ENCODE results near the gene HMSD. TPM values are rescaled to one million over a fixed set of nuclear protein-coding genes. Genes with fewer than 3 reads are reported as not detected.

The HMSD gene
- polyA plus RNA-seq, 1 of the 3 experiments (the other 2 are of a cell fraction) = not detected

- no peak overlapping the region for H2AFZ ChIP-seq (ENCODE audit: low read depth)
- H3K4me2 ChIP-seq = no peak overlapping the region
- H3K36me3 ChIP-seq (replicated peaks in 1 of 2; ENCODE audit: control insufficient read depth in 1 of 2, insufficient read depth in 2 of 2, low read length in 1 of 2) = peaks cover 0 to 2% of the 10 kb centered on the region in 2 experiments
- no peak for DNase-seq
- no peaks in the 10 kb centered on the region for H3K4me1 ChIP-seq (ENCODE audit: control insufficient read depth in 1 of 2, insufficient read depth in 2 of 2, low read depth in 1 of 2, low read length in 1 of 2)
- no peaks in the 10 kb centered on the region for H3F3A ChIP-seq (replicated peaks; ENCODE audit: insufficient read depth)
- 56% methylated on average over 2 of the region's 2 CpGs for WGBS (ENCODE audit: low lambda C conversion rate)
- TF ChIP-seq IRF3 (IDR thresholded peaks at IDR 0.05; ENCODE audit: low read depth, low read length) = no peak
- no peak for TF ChIP-seq NRF1 (IDR thresholded peaks at IDR 0.05; ENCODE audit: low read depth, low read length)
- no peak for TF ChIP-seq CHD2 (IDR thresholded peaks at IDR 0.05; ENCODE audit: low read length, partially characterized antibody)
- TF ChIP-seq GABPA (IDR thresholded peaks at IDR 0.05; ENCODE audit: low read depth) = no peak
- TF ChIP-seq USF1 (IDR thresholded peaks at IDR 0.05; ENCODE audit: borderline replicate concordance, low read depth) = no peak
- TF ChIP-seq POLR2AphosphoS5 (IDR thresholded peaks at IDR 0.05; ENCODE audit: low read depth, low read length) = no peak
- no peak for TF ChIP-seq MAX (IDR thresholded peaks at IDR 0.05; ENCODE audit: low read depth)
- no peak for TF ChIP-seq FOXJ3 (CRISPR knock-in tag; IDR thresholded peaks at IDR 0.05)
- no peak for TF ChIP-seq FOXM1 (IDR thresholded peaks at IDR 0.05; ENCODE audit: low read depth)
- TF ChIP-seq EZH2phosphoT487 (IDR thresholded peaks at IDR 0.05; ENCODE audit: borderline replicate concordance, low read depth) = no peak
- TF ChIP-seq MXI1 (IDR thresholded peaks at IDR 0.05; ENCODE audit: low read depth, low read length) = no peak
- no peak for TF ChIP-seq RCOR1 (IDR thresholded peaks at IDR 0.05; ENCODE audit: low read length)
- TF ChIP-seq SMC3 (IDR thresholded peaks at IDR 0.05; ENCODE audit: low read depth, low read length) = no peak
- TF ChIP-seq EP300 (IDR thresholded peaks at IDR 0.05; ENCODE audit: borderline replicate concordance in 1 of 2, low read depth in 1 of 2, low read length in 1 of 2) = no peak
- TF ChIP-seq PBX3 (IDR thresholded peaks at IDR 0.05) = no peak
- no peak for TF ChIP-seq ZBTB33 (IDR thresholded peaks at IDR 0.05; ENCODE audit: borderline replicate concordance, low read depth)
- TF ChIP-seq JUND (IDR thresholded peaks at IDR 0.05) = no peak
- no peak overlapping the region for H3K4me3 ChIP-seq (ENCODE audit: low read depth in 2 of 2, low read length in 1 of 2)
- no peak overlapping the region for H3K9ac ChIP-seq
- no peaks in the 10 kb centered on the region for H3K9me2 ChIP-seq
- ChIA-PET CTCF (interaction anchor here (0.6 to 0.9 kb wide), 2 partner anchors 14 to 89 kb away, joined by 3 to 4 read pairs; no protein-coding TSS in a partner anchor), POLR2A (no interaction called here)
- no peaks in the 10 kb centered on the region for H4K20me1 ChIP-seq (ENCODE audit: insufficient read depth)
- no peaks in the 10 kb centered on the region for H3K79me2 ChIP-seq (ENCODE audit: insufficient read depth)
- H3K9me3 ChIP-seq = no peaks in the 10 kb centered on the region
- H3K27me3 ChIP-seq (ENCODE audit: insufficient read depth) = peaks cover 8% of the 10 kb centered on the region; the same call in 1 of the 2 replicates
- H3K27ac ChIP-seq (ENCODE audit: low read depth in 2 of 2, low read length in 1 of 2) = no peak overlapping the region
These were observed 43.7 kb upstream of the HMSD start for GRCh38 chr18:63905361-63905760.
